Neutrophil (primary cell): ENCODE results near the gene SLC29A1.
"Not testable (repeated sequence)": the region's sequence is repeated elsewhere in the genome, so short reads cannot be mapped to it uniquely, and the experiment has no call there.

ENCODE experiments used
- H3K27ac ChIP-seq: fragments of 200-600 bp; sonication (generic); 2 replicates; pipeline ENCODE4 v1.5.1; 2016; ENCODE audit warnings: mild to moderate bottlenecking, moderate library complexity
- H3K27me3 ChIP-seq: fragments of 200-600 bp; sonication (generic); 2 replicates; pipeline ENCODE4 v1.6.0; 2016; ENCODE audit warnings: mild to moderate bottlenecking
- H3K36me3 ChIP-seq: fragments of 200-600 bp; sonication (generic); 2 replicates; pipeline ENCODE4 v1.5.1; 2017
- H3K4me1 ChIP-seq, 2 experiments: fragments of 200-600 bp in 1 of 2; sonication (generic) in 1 of 2; 1 replicate in 1 of 2; 2 replicates in 1 of 2; pipeline versions ENCODE4 v1.5.1 to v1.6.1; 2013 to 2016; ENCODE audit warnings: low read depth in 1 of 2, low read length in 1 of 2, mild to moderate bottlenecking in 1 of 2, moderate library complexity in 1 of 2; ENCODE audit not compliant: control insufficient read depth in 1 of 2, insufficient read depth in 1 of 2
- H3K4me3 ChIP-seq, 2 experiments: fragments of 200-600 bp in 1 of 2; sonication (generic) in 1 of 2; 1 replicate in 1 of 2; 2 replicates in 1 of 2; pipeline ENCODE4 v1.5.1; 2013 to 2016; ENCODE audit warnings: low read depth in 1 of 2, low read length in 1 of 2, mild to moderate bottlenecking in 1 of 2, moderate library complexity in 1 of 2
- H3K9me3 ChIP-seq: fragments of 200-600 bp; sonication (generic); 2 replicates; pipeline ENCODE4 v1.5.1; 2016
- CTCF ChIP-seq: fragments of 200-600 bp; sonication (generic); IDR thresholded peaks from 2 replicates; pipeline ENCODE4 v1.5.1; 2016; ENCODE audit warnings: antibody characterized with exemption

The SLC29A1 gene

GRCh38 chr6:44179072-44179536 is 44.3 kb upstream of the SLC29A1 start:
- Histone ChIP-seq H3K4me3 (no peak overlapping the region), H3K36me3 (no peaks in the 10 kb centered on the region), H3K4me1 (peaks cover 5 to 6% of the 10 kb centered on the region in 2 experiments), H3K27ac (no peak overlapping the region), H3K9me3 (no peaks in the 10 kb centered on the region), H3K27me3 (peaks cover 11% of the 10 kb centered on the region)
- TF ChIP-seq CTCF, result no peak

- TF ChIP-seq CTCF, result no peak
- no peak overlapping the region for H3K4me3 ChIP-seq
- no peaks in the 10 kb centered on the region for H3K36me3 ChIP-seq
- peaks cover 5 to 6% of the 10 kb centered on the region in 2 experiments for H3K4me1 ChIP-seq
- H3K27ac ChIP-seq, result no peak overlapping the region
- H3K27me3 ChIP-seq, result peaks cover 11% of the 10 kb centered on the region
- H3K9me3 ChIP-seq, result no peaks in the 10 kb centered on the region
These were observed 43.7 kb upstream of the SLC29A1 start for GRCh38 chr6:44179648-44180047.

DNA sequence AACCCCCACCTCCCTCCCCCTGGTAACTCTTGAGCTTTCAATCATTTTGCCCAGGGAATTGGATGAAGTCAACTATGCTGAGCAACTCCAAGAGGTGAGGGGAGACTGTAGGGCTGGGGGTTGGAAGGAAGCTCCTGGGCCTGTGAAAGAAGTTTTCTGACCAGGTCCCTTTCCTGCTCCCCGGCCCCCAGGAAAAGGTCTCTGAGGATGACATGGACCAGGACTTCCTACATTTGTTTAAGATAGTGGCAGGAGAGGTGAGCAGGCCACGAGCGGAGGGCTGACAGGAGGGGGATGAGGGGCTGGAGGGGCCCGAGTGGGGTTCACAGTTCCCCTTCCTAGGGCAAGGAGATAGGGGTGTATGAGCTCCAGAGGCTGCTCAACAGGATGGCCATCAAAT is 43.0 kb upstream of the SLC29A1 start:
- no peaks in the 10 kb centered on the region for H3K9me3 ChIP-seq
- H3K36me3 ChIP-seq, result no peaks in the 10 kb centered on the region
- peaks cover 11% of the 10 kb centered on the region for H3K27me3 ChIP-seq
- peaks cover 5 to 6% of the 10 kb centered on the region in 2 experiments for H3K4me1 ChIP-seq
- TF ChIP-seq CTCF, result no peak
- H3K27ac ChIP-seq, result no peak overlapping the region
- H3K4me3 ChIP-seq, result no peak overlapping the region

- Histone ChIP-seq H3K4me3 (no peak overlapping the region), H3K9me3 (no peaks in the 10 kb centered on the region), H3K36me3 (no peaks in the 10 kb centered on the region), H3K27ac (no peak overlapping the region), H3K4me1 (peaks cover 5 to 6% of the 10 kb centered on the region in 2 experiments), H3K27me3 (peaks cover 11% of the 10 kb centered on the region)
- no peak for TF ChIP-seq CTCF
These were observed 42.5 kb upstream of the SLC29A1 start for GRCh38 chr6:44180886-44181285.

DNA sequence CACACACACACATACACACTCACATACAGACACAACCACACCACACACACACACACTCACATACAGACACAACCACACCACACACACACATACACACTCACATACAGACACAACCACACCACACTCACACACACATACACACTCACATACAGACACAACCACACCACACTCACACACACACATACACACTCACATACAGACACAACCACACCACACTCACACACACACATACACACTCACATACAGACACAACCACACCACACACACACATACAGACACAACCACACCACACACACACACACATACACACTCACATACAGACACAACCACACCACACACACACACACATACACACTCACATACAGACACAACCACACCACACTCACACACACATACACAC is 41.6 kb upstream of the SLC29A1 start:
- not testable (repeated sequence) for H3K4me1 ChIP-seq, H3K27ac ChIP-seq, H3K9me3 ChIP-seq, H3K36me3 ChIP-seq, H3K27me3 ChIP-seq, H3K4me3 ChIP-seq

GRCh38 chr6:44182911-44183390 is 40.4 kb upstream of the SLC29A1 start:
- TF ChIP-seq CTCF, result no peak
- no peaks in the 10 kb centered on the region for H3K27me3 ChIP-seq
- H3K36me3 ChIP-seq, result no peaks in the 10 kb centered on the region
- H3K9me3 ChIP-seq, result no peaks in the 10 kb centered on the region
- H3K27ac ChIP-seq, result no peak overlapping the region
- no peaks in the 10 kb centered on the region for H3K4me1 ChIP-seq
- H3K4me3 ChIP-seq, result no peak overlapping the region
